AG08395 (cell line): Measurements from ENCODE around the gene TSNAX.
A peak's percentile ranks its signal among the peaks of the same experiment; 100 is the strongest.
"Not testable (repeated sequence)": the region's sequence is repeated elsewhere in the genome, so short reads cannot be mapped to it uniquely, and the experiment has no call there.

Experiments used
- DNase-seq: peaks from one replicate; pipeline ENCODE4 v3.0.0; 2012; ENCODE audit warnings: mixed read lengths, low spot score

The TSNAX gene

DNA sequence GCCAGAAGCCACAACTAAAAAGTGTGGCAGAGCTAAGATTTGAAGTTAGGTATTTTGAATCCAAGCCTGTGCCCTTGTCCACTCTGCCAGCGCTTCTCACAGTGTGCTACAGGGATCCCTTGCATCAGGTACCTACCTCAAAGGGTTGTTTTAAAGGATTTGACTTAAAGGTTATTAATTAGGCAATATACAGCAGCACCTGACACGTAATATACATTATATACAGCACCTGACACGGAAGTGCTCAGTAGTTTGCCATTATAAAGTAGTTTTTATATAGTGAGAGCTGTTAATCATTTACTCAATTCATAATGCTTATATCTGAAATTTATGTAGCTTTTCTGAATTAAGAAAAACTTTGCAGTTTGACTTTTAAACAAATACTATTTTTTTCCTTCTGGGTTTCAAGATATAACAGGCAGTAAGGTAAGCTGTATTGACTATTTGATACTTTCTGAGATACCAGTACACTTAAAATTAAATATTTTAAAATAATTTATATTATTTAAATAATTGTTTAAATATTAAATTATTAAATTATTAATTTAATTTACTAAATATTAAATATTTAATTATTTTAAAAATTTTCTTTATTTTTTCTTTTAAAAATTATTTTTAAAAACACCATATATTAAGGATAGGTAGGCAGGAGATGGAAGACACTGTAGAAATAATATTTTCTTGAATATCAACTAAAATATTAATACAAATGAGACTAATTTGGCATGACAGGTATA lies 33.3 kb downstream of the TSNAX start:
- DNase-seq: no peak

DNA sequence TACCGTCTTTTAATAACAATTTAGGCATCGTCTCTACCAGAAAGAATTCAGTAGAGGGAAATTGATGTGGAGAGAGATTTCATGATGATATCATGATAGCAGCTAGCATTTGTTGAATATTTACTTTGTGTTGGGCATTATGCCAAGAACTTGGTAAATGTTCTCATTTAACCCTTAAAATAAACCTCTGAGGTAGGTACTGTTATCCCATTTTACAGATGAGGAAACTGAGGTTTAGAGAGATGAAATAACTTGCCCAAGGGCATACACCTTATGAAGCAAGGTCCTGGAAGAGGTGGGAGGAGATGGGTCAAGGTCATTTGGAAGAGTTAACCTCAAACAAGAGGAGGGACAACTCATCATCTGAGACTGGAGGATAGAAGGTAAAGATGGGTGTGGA lies 34.8 kb downstream of the TSNAX start:
- no peak for DNase-seq

DNA sequence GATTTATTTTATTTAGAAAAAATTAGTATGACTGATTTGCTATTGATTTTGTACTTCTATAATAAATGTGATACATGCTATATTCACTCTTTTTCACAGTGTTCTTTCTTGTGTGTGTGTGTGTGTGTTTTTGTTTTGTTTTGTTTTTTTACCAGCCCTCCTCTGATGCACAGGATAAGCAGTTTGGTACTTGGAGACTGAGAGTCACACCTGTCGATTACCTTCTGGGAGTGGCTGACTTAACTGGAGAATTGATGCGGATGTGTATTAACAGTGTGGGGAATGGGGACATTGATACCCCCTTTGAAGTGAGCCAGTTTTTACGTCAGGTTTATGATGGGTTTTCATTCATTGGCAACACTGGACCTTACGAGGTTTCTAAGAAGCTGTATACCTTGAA lies 35.9 kb downstream of the TSNAX start:
- DNase-seq: no peak

DNA sequence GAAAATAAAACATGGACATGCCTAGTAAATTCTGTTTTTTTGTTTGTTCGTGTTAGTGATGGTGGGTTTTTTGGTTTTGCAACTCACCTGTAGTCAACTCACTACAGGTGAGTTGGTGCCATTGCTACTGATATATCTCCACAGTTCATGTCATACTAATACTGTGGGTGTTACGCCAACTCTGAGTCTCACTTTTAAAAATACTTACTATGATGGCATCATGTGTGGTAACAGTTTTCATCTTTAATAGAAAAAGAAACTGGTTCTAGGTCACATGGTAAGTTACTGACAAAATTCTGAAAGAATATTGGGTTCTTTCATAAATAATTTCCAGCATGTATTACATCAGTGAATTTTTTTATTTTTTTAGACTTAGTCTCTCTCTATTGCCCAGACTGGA lies 38.0 kb downstream of the TSNAX start:
- no peak for DNase-seq

DNA sequence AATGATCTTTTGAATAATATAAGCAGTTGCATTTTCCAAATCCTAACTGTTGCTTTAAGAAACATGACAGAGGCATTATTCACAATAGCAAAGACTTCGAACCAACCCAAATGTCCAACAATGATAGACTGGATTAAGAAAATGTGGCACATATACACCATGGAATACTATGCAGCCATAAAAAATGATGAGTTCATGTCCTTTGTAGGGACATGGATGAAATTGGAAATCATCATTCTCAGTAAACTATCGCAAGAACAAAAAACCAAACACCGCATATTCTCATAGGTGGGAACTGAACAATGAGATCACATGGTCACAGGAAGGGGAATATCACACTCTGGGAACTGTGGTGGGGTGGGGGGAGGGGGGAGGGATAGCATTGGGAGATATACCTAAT lies 41.8 kb downstream of the TSNAX start:
- not testable (repeated sequence) for DNase-seq

DNA sequence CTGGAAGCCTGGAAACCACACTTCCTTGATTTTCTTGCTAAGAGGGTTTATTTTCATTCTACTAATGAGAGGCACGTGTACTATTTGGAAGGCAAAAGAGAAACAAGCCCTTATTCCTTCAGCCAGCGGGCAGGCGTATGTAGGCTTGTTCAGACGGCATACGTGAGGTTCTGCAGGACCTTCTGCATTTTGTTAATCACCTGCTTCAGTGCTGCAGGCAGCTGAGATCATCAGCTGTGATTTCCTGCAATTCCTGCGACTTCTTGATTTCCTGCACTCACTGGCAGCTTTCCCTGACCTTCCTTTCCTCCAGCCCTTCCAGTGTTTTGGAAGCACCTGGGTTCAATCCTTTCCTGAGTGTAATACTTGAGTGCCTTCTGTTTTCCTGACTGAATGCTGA lies 43.4 kb downstream of the TSNAX start:
- DNase-seq: no peak

DNA sequence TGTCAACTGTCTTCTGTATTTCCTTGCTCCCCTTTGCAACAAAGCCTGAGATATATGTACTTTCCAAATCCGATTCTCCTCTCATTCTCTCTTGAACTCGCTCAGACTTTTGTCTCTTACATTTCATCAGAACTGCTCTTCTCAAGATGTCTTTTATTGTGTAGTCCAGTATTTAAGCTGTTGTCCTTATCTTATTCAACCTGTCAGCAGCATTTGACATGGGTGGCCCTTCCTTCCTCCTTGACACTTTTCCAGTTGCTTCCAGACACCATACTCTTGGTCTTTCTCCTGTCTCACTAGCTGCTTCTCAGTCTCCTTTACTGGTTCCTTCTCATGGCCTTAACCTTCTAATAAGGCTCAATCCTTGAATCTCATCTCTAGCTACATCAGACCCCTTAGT lies 47.0 kb downstream of the TSNAX start:
- no peak for DNase-seq

DNA sequence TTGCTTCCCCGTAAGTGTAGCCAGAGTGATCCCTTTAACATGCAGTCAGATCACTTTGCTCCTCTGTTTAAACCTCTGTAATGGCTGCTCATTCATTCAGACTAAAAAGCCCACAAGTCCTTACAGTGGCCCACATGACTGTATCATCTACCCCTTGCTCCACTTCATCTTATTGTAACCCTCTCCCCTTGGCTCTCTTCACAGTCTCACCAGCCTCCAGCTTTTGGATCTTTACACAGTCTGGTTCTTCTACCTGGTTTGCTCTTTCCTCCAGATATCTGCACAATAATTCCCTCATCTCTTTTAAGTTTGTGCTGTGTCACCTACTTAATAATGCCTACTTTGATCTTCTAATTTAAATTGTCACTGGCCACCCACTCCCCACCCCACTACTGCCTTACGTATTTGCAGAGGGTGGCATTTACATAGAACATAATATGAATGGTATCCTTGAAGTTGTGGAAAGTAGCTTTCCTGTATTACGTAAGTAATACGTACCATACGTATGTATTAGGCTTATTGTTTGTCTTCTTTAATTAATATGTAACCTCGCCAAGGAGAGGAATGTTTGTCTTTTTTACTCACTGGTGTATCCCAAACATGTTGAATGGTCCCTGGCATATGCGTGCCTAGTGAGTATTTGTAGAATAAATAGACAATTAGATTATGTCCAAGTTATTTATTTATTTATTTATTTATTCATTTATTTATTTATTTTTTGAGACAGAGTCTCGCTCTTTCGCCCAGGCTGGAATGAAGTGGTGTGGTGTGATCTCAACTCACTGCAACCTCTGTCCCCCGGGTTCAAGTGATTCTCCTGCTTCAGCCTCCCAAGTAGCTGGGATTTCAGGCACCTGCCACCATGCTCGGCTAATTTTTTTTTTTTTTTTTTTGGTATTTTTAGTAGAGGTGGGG lies 48.6 kb downstream of the TSNAX start:
- DNase-seq: no peak

DNA sequence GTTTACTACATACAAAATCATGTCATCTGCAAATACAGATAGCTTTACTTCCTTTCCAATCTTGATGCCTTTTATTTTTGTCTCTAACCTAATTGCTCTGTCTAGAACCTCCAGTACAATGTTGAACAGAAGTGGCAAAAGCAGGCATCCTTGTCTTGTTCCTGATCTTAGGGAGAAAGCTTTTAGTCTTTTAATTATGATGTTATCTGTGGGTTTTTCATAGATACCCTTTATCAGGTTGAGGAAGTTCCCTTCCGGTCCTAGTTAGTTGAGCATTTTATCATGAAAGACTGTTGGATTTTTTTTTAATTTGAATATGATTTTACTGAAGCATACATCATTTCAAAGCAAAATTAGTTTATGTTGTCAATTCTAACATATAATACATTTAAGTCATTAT lies 52.4 kb downstream of the TSNAX start:
- no peak for DNase-seq

DNA sequence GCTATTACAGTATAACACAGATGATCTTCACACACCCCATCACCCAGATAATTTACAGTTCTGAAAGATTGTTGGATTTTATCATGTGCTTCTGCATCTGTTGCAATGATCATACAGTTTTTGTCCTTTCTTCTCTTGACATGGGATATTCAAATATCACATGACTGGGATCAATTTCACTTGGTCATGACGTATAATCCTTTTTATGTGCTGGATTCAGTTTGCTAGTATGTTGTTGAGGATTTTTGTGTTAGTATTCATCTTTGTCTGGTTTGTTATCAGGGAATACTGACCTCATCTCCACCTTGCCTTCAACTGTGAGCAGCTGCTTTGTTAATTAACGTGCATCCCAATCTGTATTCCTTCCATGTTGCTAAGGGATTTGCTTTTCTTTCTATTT lies 53.4 kb downstream of the TSNAX start:
- DNase-seq: no peak

DNA sequence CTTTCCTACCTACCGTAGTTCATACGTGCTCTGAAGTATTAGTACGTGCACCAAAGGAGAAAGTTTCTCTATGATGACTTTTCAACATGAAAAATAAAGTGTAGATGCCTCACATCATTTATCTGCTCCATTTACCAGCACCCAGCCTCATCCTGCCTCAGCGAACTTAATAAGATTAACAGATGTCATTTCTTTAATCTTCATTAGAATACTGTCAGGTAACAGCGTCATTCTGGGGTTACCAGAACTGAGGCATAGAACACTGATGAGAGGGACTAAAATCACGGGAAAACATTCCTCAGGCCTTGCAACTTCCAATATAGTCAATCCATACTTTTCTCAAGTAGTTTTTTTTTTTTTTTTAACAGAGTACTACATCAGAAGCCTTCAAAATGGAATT lies 54.9 kb downstream of the TSNAX start:
- no peak for DNase-seq

DNA sequence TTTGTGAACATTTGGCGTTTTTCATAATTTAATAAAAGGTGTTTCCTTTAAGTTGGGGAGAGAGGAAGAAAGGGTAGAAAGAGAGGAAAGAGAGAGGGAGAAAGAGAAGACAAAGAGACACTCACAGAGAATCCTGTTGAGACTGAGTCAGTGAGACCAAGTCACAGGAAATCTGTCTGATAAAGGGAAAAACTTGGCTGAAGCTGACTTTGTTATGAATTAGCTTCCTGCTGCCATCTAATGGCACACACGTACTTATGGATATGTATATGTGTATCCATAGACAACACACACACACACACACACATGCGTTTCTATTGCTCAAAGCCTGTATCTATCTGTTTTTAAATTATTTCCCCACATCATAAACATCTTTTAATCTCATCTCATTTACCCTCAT lies 55.6 kb downstream of the TSNAX start:
- peak; percentile 49 for DNase-seq

DNA sequence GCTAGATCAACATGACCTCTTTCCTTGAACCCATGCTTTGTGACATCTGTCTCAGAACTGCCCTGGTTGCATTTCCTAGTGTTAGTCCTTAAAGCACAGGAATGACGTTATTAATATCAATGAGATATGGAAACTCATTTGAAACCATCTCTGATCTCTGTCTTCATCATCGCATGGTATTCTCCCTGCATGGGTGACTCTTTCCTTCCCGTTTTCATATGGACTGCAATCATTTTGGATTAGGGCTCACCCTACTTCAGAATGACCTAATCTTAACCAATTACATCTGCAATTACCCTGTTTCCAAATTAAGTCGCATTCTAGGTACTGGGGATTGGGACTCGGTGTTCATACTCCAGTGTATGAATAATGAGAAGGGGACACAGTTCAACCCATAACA lies 56.5 kb downstream of the TSNAX start:
- no peak for DNase-seq

DNA sequence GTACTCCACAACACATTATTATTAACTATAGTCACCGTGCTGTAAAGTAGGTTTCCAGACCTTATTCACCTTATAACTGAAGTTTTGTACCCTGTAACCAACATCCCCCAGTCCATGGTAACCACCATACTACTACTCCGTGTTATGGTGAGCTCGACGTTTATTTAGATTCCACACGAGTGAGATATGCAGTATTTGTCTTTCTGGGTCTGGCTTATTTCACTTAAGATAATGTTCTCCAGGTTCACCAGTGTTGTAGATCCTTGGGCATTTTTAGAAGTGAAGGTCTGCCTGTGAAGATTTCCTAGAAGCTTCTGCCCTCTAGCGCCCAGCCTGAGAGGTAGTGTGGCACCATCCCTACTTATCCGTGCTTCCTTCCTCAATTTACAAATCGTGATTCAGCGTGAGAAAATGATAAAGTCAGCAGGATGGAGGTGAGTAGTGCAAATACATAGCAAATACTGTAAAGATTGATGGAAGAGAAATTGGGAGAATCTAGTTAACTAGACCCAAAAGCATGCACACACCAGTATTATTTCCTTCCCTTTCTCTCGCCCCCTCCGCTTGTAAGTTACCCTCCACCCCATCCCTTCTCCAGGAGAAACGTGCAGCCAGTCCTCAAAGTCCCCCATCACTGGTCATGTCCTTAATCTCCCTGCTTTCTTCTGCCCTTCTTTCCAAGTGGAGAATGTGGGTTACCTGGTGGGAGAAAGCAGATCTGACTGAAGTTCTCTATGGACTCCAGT lies 62.2 kb downstream of the TSNAX start:
- DNase-seq: peak; percentile 63

DNA sequence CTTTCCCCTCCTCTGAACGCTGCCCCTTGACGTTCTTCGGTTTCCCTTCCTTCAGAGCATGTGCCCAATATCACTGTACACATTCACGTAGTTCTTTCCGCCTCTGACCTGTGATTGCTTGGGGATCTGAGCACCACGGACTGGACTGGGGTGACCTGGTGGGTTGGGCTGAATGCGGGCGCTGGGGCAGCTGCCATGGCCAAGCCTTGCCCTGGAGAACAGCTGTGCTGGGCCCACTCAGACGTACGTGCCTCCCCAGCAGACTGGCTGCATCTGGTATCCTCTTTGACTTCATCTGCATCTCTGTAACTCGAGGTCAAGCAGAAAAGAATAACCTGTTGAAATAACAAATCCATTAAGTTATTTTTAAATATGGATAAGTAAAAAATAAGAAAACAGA lies 63.0 kb downstream of the TSNAX start:
- no peak for DNase-seq

DNA sequence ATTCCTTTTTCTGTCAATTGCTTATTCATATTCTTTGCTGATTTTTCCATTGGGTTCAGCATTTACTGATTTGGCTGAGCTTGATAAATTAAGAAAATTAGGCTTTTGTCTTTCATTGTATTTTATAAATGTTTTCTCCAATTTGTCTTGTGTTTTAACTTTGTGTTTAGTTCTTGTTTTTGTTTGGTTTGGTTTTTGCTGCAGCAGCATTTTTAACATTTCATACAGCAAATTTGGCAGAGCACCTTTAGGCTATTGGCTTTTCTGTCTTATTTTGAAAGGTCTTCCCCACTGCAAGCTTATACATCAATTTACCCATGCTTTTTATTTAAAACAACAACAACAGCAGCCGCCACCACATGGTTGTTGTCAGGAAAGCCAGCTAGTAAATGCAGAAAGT lies 64.3 kb downstream of the TSNAX start:
- no peak for DNase-seq

DNA sequence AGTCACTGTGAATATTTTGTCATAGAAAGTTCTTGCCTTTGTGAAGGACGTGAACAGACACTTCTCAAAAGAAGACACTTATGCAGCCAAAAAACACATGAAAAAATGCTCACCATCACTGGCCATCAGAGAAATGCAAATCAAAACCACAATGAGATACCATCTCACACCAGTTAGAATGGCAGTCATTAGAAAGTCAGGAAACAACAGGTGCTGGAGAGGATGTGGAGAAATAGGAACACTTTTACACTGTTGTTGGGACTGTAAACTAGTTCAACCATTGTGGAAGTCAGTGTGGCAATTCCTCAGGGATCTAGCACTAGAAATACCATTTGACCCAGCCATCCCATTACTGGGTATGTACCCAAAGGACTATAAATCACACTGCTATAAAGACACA lies 64.8 kb downstream of the TSNAX start:
- DNase-seq: not testable (repeated sequence)

DNA sequence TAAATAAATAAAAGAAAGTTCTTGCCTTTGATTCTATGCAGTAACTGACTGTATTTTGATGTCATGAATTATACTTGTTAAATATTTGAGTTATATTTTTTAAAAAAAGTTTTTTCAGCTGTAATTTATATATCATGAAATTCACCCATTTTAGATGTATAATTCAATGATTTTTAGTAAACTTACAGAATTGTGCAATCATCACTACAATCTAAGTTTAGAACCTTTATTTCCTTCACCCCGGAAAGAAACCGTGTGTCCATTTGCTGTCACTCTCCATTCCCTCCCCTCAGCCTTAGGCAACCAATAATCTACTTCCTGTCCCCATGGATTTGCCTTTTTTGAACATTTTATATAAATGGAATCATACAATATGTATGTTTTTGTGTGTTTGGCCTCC lies 65.7 kb downstream of the TSNAX start:
- no peak for DNase-seq

DNA sequence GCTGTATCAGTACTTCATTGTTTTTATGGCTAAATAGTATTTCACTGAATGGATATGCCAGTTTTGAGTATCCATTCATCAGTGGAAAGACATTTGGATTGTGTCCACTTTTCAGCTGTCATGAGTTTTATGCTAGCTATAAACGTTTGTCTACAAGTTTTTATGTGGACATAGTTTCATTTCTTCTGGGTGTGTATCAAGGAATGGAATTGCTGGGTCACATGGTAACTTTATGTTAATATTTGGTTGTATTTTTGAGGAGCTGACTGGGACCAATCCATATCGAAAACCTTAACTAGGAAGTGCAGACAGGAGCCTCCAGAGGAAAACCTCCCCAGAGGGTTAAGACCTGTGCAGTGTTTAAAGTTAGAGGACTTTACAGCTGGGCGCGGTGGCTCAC lies 66.3 kb downstream of the TSNAX start:
- DNase-seq: no peak

DNA sequence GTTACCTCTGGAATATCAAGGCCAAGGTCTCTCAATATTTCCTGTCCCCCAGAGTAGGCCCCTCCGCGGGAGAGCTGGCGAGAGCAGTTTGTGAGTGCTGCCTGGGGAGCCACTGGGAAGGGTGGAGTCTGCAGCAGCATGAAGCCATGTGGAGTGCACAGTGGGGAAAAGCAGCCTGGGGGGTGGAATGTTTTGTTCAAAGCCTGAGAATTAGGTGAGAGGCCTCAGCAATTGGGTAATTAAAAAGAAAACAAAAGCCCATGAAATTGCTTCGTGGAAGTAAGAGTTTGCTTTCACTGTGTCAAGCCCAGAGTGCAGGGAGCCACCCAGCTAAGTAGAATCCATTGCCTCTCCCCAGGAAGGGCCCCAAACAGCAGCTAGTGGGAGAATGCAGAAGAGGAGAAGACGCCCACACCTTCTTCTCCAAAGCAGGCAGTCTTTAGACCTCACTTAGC lies 67.9 kb downstream of the TSNAX start:
- no peak for DNase-seq

DNA sequence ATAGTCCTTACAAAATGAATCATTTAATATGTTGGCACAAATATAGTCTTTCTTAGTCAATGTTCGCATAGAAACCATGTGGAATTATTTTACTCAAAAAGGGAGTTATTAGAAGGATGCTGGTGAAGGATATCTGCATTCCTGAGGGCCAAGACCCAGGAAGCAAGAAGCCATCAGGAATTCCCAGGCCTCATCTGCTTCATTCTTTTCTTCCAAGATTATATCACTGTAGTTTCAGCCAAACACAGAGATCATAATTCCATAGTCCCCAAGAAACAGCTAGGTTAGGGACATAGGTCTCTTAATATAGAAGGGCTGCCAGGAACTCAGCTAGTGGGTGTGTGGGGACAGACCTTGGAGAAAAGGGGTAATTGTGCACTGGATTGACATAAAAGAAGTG lies 69.5 kb downstream of the TSNAX start:
- DNase-seq: no peak

DNA sequence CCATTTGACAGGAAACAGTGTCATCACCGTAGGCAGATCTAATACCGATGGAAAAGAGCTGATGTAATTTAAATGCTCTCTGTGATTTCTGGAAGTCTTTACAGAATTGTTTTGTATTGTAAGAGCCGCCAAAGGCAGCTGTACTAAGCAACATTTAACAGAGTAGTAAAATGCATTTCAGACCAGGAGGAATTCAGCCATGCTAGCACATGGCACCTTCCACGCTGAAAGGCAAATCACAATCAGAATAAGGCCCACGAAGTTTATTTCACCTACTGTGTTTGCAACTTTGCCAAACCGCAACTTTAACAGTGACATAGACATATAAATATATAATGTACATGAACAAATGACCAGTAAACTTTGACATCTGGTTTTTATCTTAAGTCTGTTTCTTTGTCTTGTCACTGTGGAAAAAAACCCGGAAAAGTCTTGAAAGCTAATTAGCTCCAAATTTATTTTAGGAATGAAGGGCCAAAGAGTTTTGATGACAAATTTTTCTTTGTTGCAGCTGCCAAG lies 72.0 kb downstream of the TSNAX start:
- DNase-seq: no peak
